Stomach (tissue), 4 donors: ENCODE measurements around the gene KIRREL1.

Experiments
- CTCF ChIP-seq, 7 experiments: fragments of 450-650 bp in 4 of 7; fragments of 200-600 bp in 3 of 7; sonication (generic) in 3 of 7; IDR thresholded peaks; one replicate each; pipeline ENCODE4 v1.5.1; 2016 to 2019; ENCODE audit warnings: antibody characterized with exemption in 7 of 7, control low read depth in 2 of 7, mild to moderate bottlenecking in 1 of 7
- POLR2A ChIP-seq, 4 donors: fragments of 450-650 bp; IDR thresholded peaks; one replicate each; pipeline ENCODE4 v1.6.1; 2016; ENCODE audit warnings: antibody characterized with exemption in 4 of 4, control low read depth in 2 of 4, mild to moderate bottlenecking in 1 of 4, moderate library complexity in 1 of 4

- TF ChIP-seq CTCF (IDR thresholded peaks at IDR 0.05) (no peak), POLR2A (IDR thresholded peaks at IDR 0.05) (no peak)
Measured at GRCh38 chr1:158149175-158149574, 155.7 kb downstream of the KIRREL1 start.
